CD14-positive monocyte (primary cell): Measurements from ENCODE around the gene C3orf20. TPM values are rescaled to one million over a fixed set of nuclear protein-coding genes. Genes with fewer than 3 reads are reported as not detected.

Source experiments
- DNase-seq, 3 donors: peaks; one replicate each; pipeline ENCODE4 v3.0.0-alpha.2; 2011 to 2022
- H2AFZ ChIP-seq: 2 replicates; pipeline ENCODE4 v1.6.0; 2012; ENCODE audit warnings: mild to moderate bottlenecking, low read depth, low read length, inconsistent platforms; ENCODE audit not compliant: insufficient read depth, poor library complexity, severe bottlenecking
- H3K27ac ChIP-seq, 2 donors: 1 replicate in 1 of 2; 2 replicates in 1 of 2; pipeline ENCODE4 v1.5.1; 2012 to 2013; ENCODE audit warnings: low read length in 2 of 2, control low read depth in 1 of 2, inconsistent platforms in 1 of 2, low read depth in 1 of 2, mild to moderate bottlenecking in 1 of 2
- H3K27me3 ChIP-seq, 2 donors: one replicate each; pipeline versions ENCODE4 v1.6.0 to v1.6.1; 2011 to 2013; ENCODE audit warnings: low read length in 2 of 2; ENCODE audit not compliant: control insufficient read depth in 2 of 2, insufficient read depth in 2 of 2
- H3K36me3 ChIP-seq, 2 donors: replicated peaks in 1 of 2; 1 replicate in 1 of 2; 2 replicates in 1 of 2; pipeline versions ENCODE4 v1.5.1 to v1.6.1; 2012 to 2013; ENCODE audit warnings: low read length in 2 of 2, control low read depth in 1 of 2, inconsistent platforms in 1 of 2, mild to moderate bottlenecking in 1 of 2; ENCODE audit not compliant: insufficient read depth in 2 of 2, control insufficient read depth in 1 of 2
- H3K4me1 ChIP-seq, 2 donors: 1 replicate in 1 of 2; 2 replicates in 1 of 2; pipeline versions ENCODE4 v1.5.1 to v1.6.1; 2012 to 2013; ENCODE audit warnings: low read length in 2 of 2, control low read depth in 1 of 2, inconsistent platforms in 1 of 2, mild to moderate bottlenecking in 1 of 2, moderate library complexity in 1 of 2; ENCODE audit not compliant: insufficient read depth in 2 of 2, control insufficient read depth in 1 of 2
- H3K4me2 ChIP-seq: replicated peaks from 2 replicates; pipeline ENCODE3; 2012; ENCODE audit warnings: low read length, moderate library complexity, mild to moderate bottlenecking; ENCODE audit not compliant: poor library complexity, severe bottlenecking; ENCODE audit errors: extremely low read depth
- H3K4me3 ChIP-seq, 3 experiments: fragments of 200-600 bp in 1 of 3; sonication (generic) in 1 of 3; replicated peaks in 1 of 3; 1 replicate in 2 of 3; 2 replicates in 1 of 3; pipeline ENCODE4 v1.5.1; 2011 to 2013; ENCODE audit warnings: low read length in 3 of 3, mild to moderate bottlenecking in 3 of 3, control low read depth in 2 of 3, low read depth in 2 of 3, inconsistent platforms in 1 of 3, moderate library complexity in 1 of 3
- H3K79me2 ChIP-seq: 2 replicates; pipeline ENCODE4 v1.6.0; 2012; ENCODE audit warnings: mild to moderate bottlenecking, control low read depth, inconsistent platforms, low read length, moderate library complexity; ENCODE audit not compliant: insufficient read depth
- H3K9ac ChIP-seq: 2 replicates; pipeline ENCODE4 v1.6.0; 2017; ENCODE audit warnings: low read length, mild to moderate bottlenecking; ENCODE audit not compliant: insufficient read depth, poor library complexity, severe bottlenecking
- H3K9me3 ChIP-seq, 2 donors: replicated peaks in 1 of 2; 1 replicate in 1 of 2; 2 replicates in 1 of 2; pipeline versions ENCODE4 v1.5.1 to v1.6.1; 2012 to 2013; ENCODE audit warnings: low read length in 2 of 2, control low read depth in 1 of 2; ENCODE audit not compliant: control insufficient read depth in 1 of 2, insufficient read depth in 1 of 2
- H4K20me1 ChIP-seq: 2 replicates; pipeline ENCODE4 v1.6.0; 2012; ENCODE audit warnings: mild to moderate bottlenecking, low read length, control low read depth, moderate library complexity; ENCODE audit not compliant: insufficient read depth
- H3K27ac Mint-ChIP-seq, 7 donors: one replicate each; pipeline ENCODE4 v1.8.0; 2020; ENCODE audit warnings: mild to moderate bottlenecking in 7 of 7, mixed read lengths in 7 of 7, moderate library complexity in 6 of 7, inconsistent platforms in 2 of 7
- H3K27me3 Mint-ChIP-seq, 3 donors: one replicate each; pipeline ENCODE4 v1.8.0; 2021 to 2022; ENCODE audit warnings: low read depth in 3 of 3, mild to moderate bottlenecking in 3 of 3, mixed read lengths in 3 of 3, moderate library complexity in 3 of 3, inconsistent platforms in 1 of 3
- H3K36me3 Mint-ChIP-seq, 2 donors: one replicate each; pipeline ENCODE4 v1.8.0; 2020; ENCODE audit warnings: mixed read lengths in 2 of 2, inconsistent platforms in 1 of 2, mild to moderate bottlenecking in 1 of 2
- H3K4me1 Mint-ChIP-seq: one replicate; pipeline ENCODE4 v1.8.0; 2020; ENCODE audit warnings: mild to moderate bottlenecking, mixed read lengths
- H3K4me3 Mint-ChIP-seq, 2 donors: one replicate each; pipeline ENCODE4 v1.8.0; 2020; ENCODE audit warnings: mild to moderate bottlenecking in 2 of 2, mixed read lengths in 2 of 2, moderate library complexity in 1 of 2
- H3K9me3 Mint-ChIP-seq, 7 donors: one replicate each; pipeline ENCODE4 v1.8.0; 2020 to 2022; ENCODE audit warnings: mixed read lengths in 7 of 7, mild to moderate bottlenecking in 6 of 7, moderate library complexity in 6 of 7, inconsistent platforms in 2 of 7
- WGBS: methylation state at CpG from one replicate; pipeline ENCODE4 v1.1.5; 2013; ENCODE audit warnings: missing lambda C conversion rate; ENCODE audit not compliant: insufficient coverage; 5-methylcytosine and 5-hydroxymethylcytosine counted together
- intact Hi-C, 2 donors: fragments of 100-400 bp; cut with micrococcal nuclease; formaldehyde crosslinking; loops; one replicate each; pipeline versions ENCODE4 v1.15.0 to v1.15.1; 2023
- polyA plus RNA-seq, 3 donors: library from polyadenylated mRNA; depleted of rRNA in 1 of 3; unstranded in 2 of 3; stranded (reverse) in 1 of 3; fragments of 300-500 nt in 2 of 3; fragments of >200 nt in 1 of 3; fragmentation: Illumina TruSeq in 2 of 3; gene quantifications; 1 replicate in 2 of 3; 2 replicates in 1 of 3; pipeline ENCODE4 v1.2.3, GENCODE V29; 2012 to 2021
- TF ChIP-seq, protein P1 (sequence below): fragments of 200-600 bp; IDR thresholded peaks from one replicate; pipeline ENCODE4 v1.8.0; 2022; ENCODE audit warnings: antibody characterized with exemption, mild to moderate bottlenecking

Gene C3orf20
- polyA plus RNA-seq, 3 donors, result 0.11 TPM; not detected in 2

DNA sequence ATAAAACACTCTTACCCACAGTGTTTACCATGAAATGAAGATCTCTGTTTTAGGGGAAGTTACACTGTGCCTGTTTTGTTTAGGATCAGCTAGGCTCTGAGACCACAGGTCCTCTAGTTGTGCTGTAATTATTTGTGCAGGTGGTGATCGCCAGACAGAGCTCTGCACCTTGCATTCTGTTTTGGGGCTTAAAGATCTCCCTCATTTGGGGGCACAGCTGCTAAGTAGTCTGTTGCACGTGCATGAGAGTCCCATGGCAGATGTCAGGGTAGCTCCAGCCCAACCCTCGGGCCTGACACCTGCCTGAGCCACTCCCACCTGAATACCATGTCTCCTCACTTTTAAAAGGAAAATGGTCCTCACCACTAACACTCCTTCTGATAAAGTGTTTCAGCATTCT is 12.4 kb downstream of the C3orf20 start:
- H3K4me2 ChIP-seq, result no peak overlapping the region
- Mint-ChIP-seq H3K27me3 (peaks cover 0 to 9% (median 0%) of the 10 kb centered on the region in 3 donors), H3K4me1 (peaks cover 55% of the 10 kb centered on the region), H3K36me3 (no peaks in the 10 kb centered on the region), H3K27ac (peak overlapping the region in 1 of 7 donors; percentile 52), H3K9me3 (peaks cover 0 to 3% (median 0%) of the 10 kb centered on the region in 7 donors), H3K4me3 (no peak overlapping the region)
- H3K9me3 ChIP-seq, result no peaks in the 10 kb centered on the region
- H3K4me3 ChIP-seq, result no peak overlapping the region
- no peak overlapping the region for H3K9ac ChIP-seq
- TF ChIP-seq, protein P1, sequence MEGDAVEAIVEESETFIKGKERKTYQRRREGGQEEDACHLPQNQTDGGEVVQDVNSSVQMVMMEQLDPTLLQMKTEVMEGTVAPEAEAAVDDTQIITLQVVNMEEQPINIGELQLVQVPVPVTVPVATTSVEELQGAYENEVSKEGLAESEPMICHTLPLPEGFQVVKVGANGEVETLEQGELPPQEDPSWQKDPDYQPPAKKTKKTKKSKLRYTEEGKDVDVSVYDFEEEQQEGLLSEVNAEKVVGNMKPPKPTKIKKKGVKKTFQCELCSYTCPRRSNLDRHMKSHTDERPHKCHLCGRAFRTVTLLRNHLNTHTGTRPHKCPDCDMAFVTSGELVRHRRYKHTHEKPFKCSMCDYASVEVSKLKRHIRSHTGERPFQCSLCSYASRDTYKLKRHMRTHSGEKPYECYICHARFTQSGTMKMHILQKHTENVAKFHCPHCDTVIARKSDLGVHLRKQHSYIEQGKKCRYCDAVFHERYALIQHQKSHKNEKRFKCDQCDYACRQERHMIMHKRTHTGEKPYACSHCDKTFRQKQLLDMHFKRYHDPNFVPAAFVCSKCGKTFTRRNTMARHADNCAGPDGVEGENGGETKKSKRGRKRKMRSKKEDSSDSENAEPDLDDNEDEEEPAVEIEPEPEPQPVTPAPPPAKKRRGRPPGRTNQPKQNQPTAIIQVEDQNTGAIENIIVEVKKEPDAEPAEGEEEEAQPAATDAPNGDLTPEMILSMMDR, result no peak
- H3K4me1 ChIP-seq, result peaks cover 35 to 39% of the 10 kb centered on the region in 2 donors
- no peaks in the 10 kb centered on the region for H3K36me3 ChIP-seq
- H3K27me3 ChIP-seq, result no peaks in the 10 kb centered on the region
- no peak overlapping the region for H3K27ac ChIP-seq
- intact Hi-C loops, result no loop called here
- H4K20me1 ChIP-seq, result no peaks in the 10 kb centered on the region
- no peak overlapping the region for H2AFZ ChIP-seq
- DNase-seq, result no peak
- WGBS, result 67% methylated on average over 2 of the region's 3 CpGs
- no peaks in the 10 kb centered on the region for H3K79me2 ChIP-seq

DNA sequence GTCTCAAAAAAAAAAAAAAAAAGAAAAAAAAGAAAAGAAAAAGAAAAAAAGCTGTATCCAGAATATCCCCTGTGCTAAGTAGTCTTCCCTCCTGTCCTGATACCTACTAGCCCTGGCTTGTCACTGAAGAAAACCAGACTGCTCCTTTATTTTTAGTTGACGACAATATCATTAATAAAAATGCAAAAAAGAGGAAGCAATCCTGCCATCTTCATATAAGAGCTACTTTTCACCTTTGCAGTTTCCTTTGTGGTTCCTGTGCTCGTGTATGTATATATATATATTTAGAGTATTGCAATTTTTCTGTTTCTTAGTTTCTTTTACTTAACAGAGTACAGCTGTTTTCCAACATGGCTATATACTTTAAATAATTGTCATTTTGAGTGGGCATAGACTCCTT is 13.6 kb downstream of the C3orf20 start:
- WGBS, result no CpG with 5 or more reads among the region's 2 CpGs
- H3K9me3 Mint-ChIP-seq, result peaks cover 0 to 5% (median 0%) of the 10 kb centered on the region in 7 donors
- Histone ChIP-seq H3K36me3 (no peaks in the 10 kb centered on the region), H3K79me2 (no peaks in the 10 kb centered on the region), H3K27ac (no peak overlapping the region), H3K4me3 (no peak overlapping the region), H3K27me3 (no peaks in the 10 kb centered on the region), H2AFZ (no peak overlapping the region), H3K9me3 (no peaks in the 10 kb centered on the region), H4K20me1 (no peaks in the 10 kb centered on the region), H3K4me1 (peaks cover 35 to 39% of the 10 kb centered on the region in 2 donors), H3K9ac (no peak overlapping the region), H3K4me2 (no peak overlapping the region)
- peaks cover 0 to 5% (median 0%) of the 10 kb centered on the region in 3 donors for H3K27me3 Mint-ChIP-seq
- intact Hi-C loops, result no loop called here
- no peak overlapping the region for H3K27ac Mint-ChIP-seq
- no peaks in the 10 kb centered on the region for H3K36me3 Mint-ChIP-seq
- DNase-seq, result no peak
- H3K4me1 Mint-ChIP-seq, result peaks cover 55% of the 10 kb centered on the region
- no peak overlapping the region for H3K4me3 Mint-ChIP-seq
- TF ChIP-seq, protein P1, result no peak
